ENCODE data around the gene FYB1. TPM values are rescaled to one million over a fixed set of nuclear protein-coding genes. Genes with fewer than 3 reads are reported as not detected.

Gene FYB1
- total and polyA plus RNA-seq, 2 donors (not counting 1 experiment from before 2014, with no cell fraction given), result 1.3 to 1.4 TPM

DNA sequence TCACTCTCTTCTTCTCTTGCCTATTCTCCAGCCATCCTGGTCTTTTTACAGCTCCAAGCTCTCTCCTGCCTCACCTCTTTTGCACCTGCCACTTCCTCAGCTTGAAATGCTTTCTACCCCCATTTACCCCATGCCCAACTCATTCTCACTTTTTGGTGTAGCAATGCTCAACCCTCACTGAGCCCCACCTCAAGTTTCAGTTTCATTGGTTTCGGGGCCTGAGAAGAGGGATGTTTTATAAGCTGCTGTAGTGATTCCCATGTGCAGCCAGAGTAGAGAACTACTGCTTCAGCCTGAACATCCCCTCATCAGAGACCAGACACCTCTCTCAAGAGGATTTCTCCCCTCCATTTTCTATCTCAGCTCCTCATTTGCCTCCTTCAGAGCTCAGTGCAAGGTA is 45.2 kb upstream of the FYB1 start:
- H3K9me3 ChIP-seq (ENCODE audit: control extremely low read depth in 1 of 3, control insufficient read depth in 2 of 3, insufficient read depth in 1 of 3, low read length in 2 of 3), result no peaks in the 10 kb centered on the region
- H3K27me3 ChIP-seq (replicated peaks in 1 of 4; ENCODE audit: control extremely low read depth in 1 of 4, control insufficient read depth in 3 of 4, insufficient read depth in 4 of 4, low read length in 3 of 4), result no peaks in the 10 kb centered on the region
- H2AFZ ChIP-seq (ENCODE audit: insufficient read depth, low read depth, low read length, poor library complexity, severe bottlenecking), result no peak overlapping the region
- H3K27ac ChIP-seq (ENCODE audit: low read length in 2 of 2), result no peak overlapping the region
- no peaks in the 10 kb centered on the region for H3K27me3 Mint-ChIP-seq
- no peaks in the 10 kb centered on the region for H3K79me2 ChIP-seq (ENCODE audit: control insufficient read depth, insufficient read depth, low read length)
- ATAC-seq (ENCODE audit: low read depth) (no peak), DNase-seq (no peak)
- no peaks in the 10 kb centered on the region for H4K20me1 ChIP-seq (ENCODE audit: control insufficient read depth, insufficient read depth, low read length, poor library complexity, severe bottlenecking)
- intact Hi-C loops (cut with micrococcal nuclease), result no loop called here
- ChIA-PET CTCF (interaction anchor here (0.8 to 3.3 kb wide), 3 partner anchors 10 to 47 kb away, joined by 3 to 14 read pairs (median 3); no protein-coding TSS in a partner anchor), POLR2A (no interaction called here)
- H3K9ac ChIP-seq (ENCODE audit: low read length), result no peak overlapping the region
- H3K4me1 Mint-ChIP-seq, result peaks cover 5% of the 10 kb centered on the region
- H3K27ac Mint-ChIP-seq, result no peak overlapping the region
- no peaks in the 10 kb centered on the region for H3K9me3 Mint-ChIP-seq (ENCODE audit: insufficient read depth)
- H3K4me1 ChIP-seq (ENCODE audit: control insufficient read depth in 2 of 2, insufficient read depth in 2 of 2, low read length in 2 of 2), result peaks cover 0 to 4% of the 10 kb centered on the region in 2 donors
- H3K4me3 ChIP-seq (ENCODE audit: control extremely low read depth in 1 of 5, extremely low read depth in 1 of 5, insufficient read depth in 1 of 5, low read depth in 2 of 5, low read length in 4 of 5), result no peak overlapping the region
- WGBS (ENCODE audit: insufficient coverage), result no CpG with 5 or more reads among the region's 1 CpG
- no peak overlapping the region for H3K4me2 ChIP-seq (replicated peaks; ENCODE audit: low read depth, low read length, poor library complexity, severe bottlenecking)
- no peak overlapping the region for H3K4me3 Mint-ChIP-seq
- H3K36me3 ChIP-seq (replicated peaks in 1 of 2; ENCODE audit: control extremely low read depth in 1 of 2, control insufficient read depth in 1 of 2, extremely low read depth in 1 of 2, insufficient read depth in 2 of 2, low read length in 1 of 2), result no peaks in the 10 kb centered on the region
- no peak for TF ChIP-seq EZH2 (IDR thresholded peaks at IDR 0.05; ENCODE audit: borderline replicate concordance, insufficient read depth, low read depth, low read length, poor library complexity, severe bottlenecking)
- TF ChIP-seq, protein P1, sequence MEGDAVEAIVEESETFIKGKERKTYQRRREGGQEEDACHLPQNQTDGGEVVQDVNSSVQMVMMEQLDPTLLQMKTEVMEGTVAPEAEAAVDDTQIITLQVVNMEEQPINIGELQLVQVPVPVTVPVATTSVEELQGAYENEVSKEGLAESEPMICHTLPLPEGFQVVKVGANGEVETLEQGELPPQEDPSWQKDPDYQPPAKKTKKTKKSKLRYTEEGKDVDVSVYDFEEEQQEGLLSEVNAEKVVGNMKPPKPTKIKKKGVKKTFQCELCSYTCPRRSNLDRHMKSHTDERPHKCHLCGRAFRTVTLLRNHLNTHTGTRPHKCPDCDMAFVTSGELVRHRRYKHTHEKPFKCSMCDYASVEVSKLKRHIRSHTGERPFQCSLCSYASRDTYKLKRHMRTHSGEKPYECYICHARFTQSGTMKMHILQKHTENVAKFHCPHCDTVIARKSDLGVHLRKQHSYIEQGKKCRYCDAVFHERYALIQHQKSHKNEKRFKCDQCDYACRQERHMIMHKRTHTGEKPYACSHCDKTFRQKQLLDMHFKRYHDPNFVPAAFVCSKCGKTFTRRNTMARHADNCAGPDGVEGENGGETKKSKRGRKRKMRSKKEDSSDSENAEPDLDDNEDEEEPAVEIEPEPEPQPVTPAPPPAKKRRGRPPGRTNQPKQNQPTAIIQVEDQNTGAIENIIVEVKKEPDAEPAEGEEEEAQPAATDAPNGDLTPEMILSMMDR (IDR thresholded peaks at IDR 0.05), result no peak

DNA sequence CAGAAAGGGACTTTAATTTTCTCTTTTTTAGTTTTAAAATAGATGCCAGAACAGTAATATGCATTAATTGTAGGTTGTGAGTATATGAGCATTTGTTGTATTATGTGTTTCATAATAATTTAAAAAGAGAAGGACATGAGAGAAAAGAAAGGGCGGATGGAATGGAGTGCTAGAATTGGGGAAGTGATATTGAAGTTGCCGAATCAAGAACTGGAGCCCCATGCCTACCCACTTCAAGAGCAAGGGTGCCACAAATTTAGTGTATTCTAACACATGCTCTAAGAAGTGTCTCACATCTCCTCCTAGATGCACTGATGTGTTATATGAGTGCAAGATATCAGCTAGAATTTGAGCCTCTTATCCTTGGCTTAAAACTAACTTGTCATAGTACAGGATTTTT is 43.6 kb upstream of the FYB1 start:
- intact Hi-C loops (cut with micrococcal nuclease), result no loop called here
- no peak overlapping the region for H3K27ac Mint-ChIP-seq

More for the DNA sequence above, 43.6 kb upstream of the FYB1 start:
- POLR2A ChIA-PET, result no interaction called here
- no CpG with 5 or more reads among the region's 2 CpGs for WGBS (ENCODE audit: insufficient coverage)
- Histone ChIP-seq H3K27me3 (replicated peaks in 1 of 4; ENCODE audit: control extremely low read depth in 1 of 4, control insufficient read depth in 3 of 4, insufficient read depth in 4 of 4, low read length in 3 of 4) (no peaks in the 10 kb centered on the region), H3K27ac (ENCODE audit: low read length in 2 of 2) (no peak overlapping the region), H3K79me2 (ENCODE audit: control insufficient read depth, insufficient read depth, low read length) (no peaks in the 10 kb centered on the region), H3K9ac (ENCODE audit: low read length) (no peak overlapping the region), H3K4me2 (replicated peaks; ENCODE audit: low read depth, low read length, poor library complexity, severe bottlenecking) (no peak overlapping the region), H4K20me1 (ENCODE audit: control insufficient read depth, insufficient read depth, low read length, poor library complexity, severe bottlenecking) (no peaks in the 10 kb centered on the region), H3K4me3 (ENCODE audit: control extremely low read depth in 1 of 5, extremely low read depth in 1 of 5, insufficient read depth in 1 of 5, low read depth in 2 of 5, low read length in 4 of 5) (no peak overlapping the region), H3K4me1 (ENCODE audit: control insufficient read depth in 2 of 2, insufficient read depth in 2 of 2, low read length in 2 of 2) (peaks cover 0 to 4% of the 10 kb centered on the region in 2 donors), H2AFZ (ENCODE audit: insufficient read depth, low read depth, low read length, poor library complexity, severe bottlenecking) (no peak overlapping the region), H3K9me3 (ENCODE audit: control extremely low read depth in 1 of 3, control insufficient read depth in 2 of 3, insufficient read depth in 1 of 3, low read length in 2 of 3) (no peaks in the 10 kb centered on the region), H3K36me3 (replicated peaks in 1 of 2; ENCODE audit: control extremely low read depth in 1 of 2, control insufficient read depth in 1 of 2, extremely low read depth in 1 of 2, insufficient read depth in 2 of 2, low read length in 1 of 2) (no peaks in the 10 kb centered on the region)
- H3K9me3 Mint-ChIP-seq (ENCODE audit: insufficient read depth), result no peaks in the 10 kb centered on the region
- peaks cover 5% of the 10 kb centered on the region for H3K4me1 Mint-ChIP-seq
- DNase-seq, result no peak
- H3K4me3 Mint-ChIP-seq, result no peak overlapping the region
- no peak for ATAC-seq (ENCODE audit: low read depth)
- CTCF ChIA-PET, result interaction anchor here (1.2 kb wide), 1 partner anchor 20 kb away, joined by 3 read pairs; no protein-coding TSS in a partner anchor
- no peak for TF ChIP-seq EZH2 (IDR thresholded peaks at IDR 0.05; ENCODE audit: borderline replicate concordance, insufficient read depth, low read depth, low read length, poor library complexity, severe bottlenecking)
- TF ChIP-seq, protein P1 (IDR thresholded peaks at IDR 0.05), result no peak
- no peaks in the 10 kb centered on the region for H3K27me3 Mint-ChIP-seq

Data from B cell (primary cell).